HEK293 (cell line): ENCODE data around the gene NOLC1.

Experiments
- CTCF ChIA-PET: fragments of 350-600 bp; formaldehyde crosslinking; extraction: SDS; loops from one replicate; lab custom pipeline; 2021; ENCODE audit warnings: antibody characterized with exemption; lab: Yijun Ruan, JAX
- POLR2A ChIA-PET: fragments of 300-600 bp; formaldehyde crosslinking; extraction: SDS; loops from one replicate; lab custom pipeline; 2020; ENCODE audit warnings: antibody characterized with exemption, inconsistent platforms; lab: Yijun Ruan, JAX
- H3K27ac ChIP-seq: fragments of 200-500 bp; sonication (Bioruptor generic); 2 replicates; pipeline ENCODE4 v1.5.1; 2014; ENCODE audit warnings: low read depth, low read length, control low read depth, inconsistent platforms; ENCODE audit errors: extremely low read depth
- H3K36me3 ChIP-seq, 2 experiments: fragments of 200-500 bp in 1 of 2; sonication (Bioruptor generic) in 1 of 2; 1 replicate in 1 of 2; 2 replicates in 1 of 2; pipeline ENCODE4 v1.5.1; 2014 to 2017; ENCODE audit warnings: inconsistent platforms in 2 of 2, low read length in 2 of 2; ENCODE audit not compliant: control insufficient read depth in 2 of 2, insufficient read depth in 1 of 2
- H3K4me1 ChIP-seq: fragments of 200-500 bp; sonication (Bioruptor generic); 2 replicates; pipeline ENCODE4 v1.5.1; 2014; ENCODE audit warnings: mild to moderate bottlenecking, low read length, inconsistent platforms; ENCODE audit not compliant: control insufficient read depth, insufficient read depth
- H3K4me3 ChIP-seq: 2 replicates; pipeline ENCODE4 v1.5.1; 2011; ENCODE audit warnings: low read depth, mild to moderate bottlenecking, control low read depth, low read length, moderate library complexity
- H3K9me3 ChIP-seq: fragments of 200-500 bp; sonication (Bioruptor generic); 2 replicates; pipeline ENCODE4 v1.5.1; 2014; ENCODE audit warnings: low read depth, low read length, inconsistent platforms; ENCODE audit not compliant: control insufficient read depth, insufficient read depth
- BCL11A ChIP-seq: fragments of 450-650 bp; formaldehyde crosslinking; IDR thresholded peaks from 2 replicates; pipeline ENCODE4 v1.5.1; 2016; ENCODE audit warnings: low read depth, missing biosample characterization, missing genetic modification characterization
- CTCF ChIP-seq: fragments of 450-650 bp; formaldehyde crosslinking; IDR thresholded peaks from 2 replicates; pipeline ENCODE4 v1.5.1; 2016; ENCODE audit warnings: missing biosample characterization, missing genetic modification characterization
- EGR2 ChIP-seq: fragments of 450-650 bp; formaldehyde crosslinking; IDR thresholded peaks from 2 replicates; pipeline ENCODE4 v1.5.1; 2016; ENCODE audit warnings: low read depth, missing biosample characterization, missing genetic modification characterization
- ELK4 ChIP-seq: IDR thresholded peaks from 2 replicates; pipeline ENCODE4 v1.6.1; 2011; ENCODE audit warnings: mild to moderate bottlenecking, low read depth, low read length, borderline replicate concordance
- KLF9 ChIP-seq: fragments of 450-650 bp; formaldehyde crosslinking; IDR thresholded peaks from 2 replicates; pipeline ENCODE4 v1.5.1; 2016; ENCODE audit warnings: missing biosample characterization, missing genetic modification characterization, low read depth
- PRDM10 ChIP-seq: fragments of 450-650 bp; formaldehyde crosslinking; IDR thresholded peaks from 2 replicates; pipeline ENCODE4 v1.5.1; 2016; ENCODE audit warnings: missing biosample characterization, missing genetic modification characterization
- ZBTB10 ChIP-seq: fragments of 450-650 bp; formaldehyde crosslinking; IDR thresholded peaks from 2 replicates; pipeline ENCODE4 v1.5.1; 2016; ENCODE audit warnings: missing biosample characterization, missing genetic modification characterization
- ZBTB17 ChIP-seq: fragments of 450-650 bp; formaldehyde crosslinking; IDR thresholded peaks from 2 replicates; pipeline ENCODE4 v1.5.1; 2016; ENCODE audit warnings: missing biosample characterization, missing genetic modification characterization
- ZBTB48 ChIP-seq: fragments of 450-650 bp; formaldehyde crosslinking; IDR thresholded peaks from 2 replicates; pipeline ENCODE4 v1.5.1; 2016; ENCODE audit warnings: missing biosample characterization, missing genetic modification characterization
- ZNF169 ChIP-seq: fragments of 450-650 bp; formaldehyde crosslinking; IDR thresholded peaks from 2 replicates; pipeline ENCODE4 v1.5.1; 2016; ENCODE audit warnings: missing biosample characterization, missing genetic modification characterization
- ZNF174 ChIP-seq: fragments of 450-650 bp; formaldehyde crosslinking; IDR thresholded peaks from 2 replicates; pipeline ENCODE4 v1.5.0; 2017; ENCODE audit warnings: missing biosample characterization, mild to moderate bottlenecking, missing genetic modification characterization
- ZNF19 ChIP-seq: fragments of 450-650 bp; formaldehyde crosslinking; IDR thresholded peaks from 2 replicates; pipeline ENCODE4; 2016; ENCODE audit warnings: missing biosample characterization, missing genetic modification characterization, low read depth
- ZNF221 ChIP-seq: fragments of 450-650 bp; formaldehyde crosslinking; IDR thresholded peaks from 2 replicates; pipeline ENCODE4 v1.5.1; 2017; ENCODE audit warnings: missing biosample characterization, missing genetic modification characterization, borderline replicate concordance
- ZNF394 ChIP-seq: fragments of 450-650 bp; formaldehyde crosslinking; IDR thresholded peaks from 2 replicates; pipeline ENCODE4 v1.5.1; 2016; ENCODE audit warnings: missing biosample characterization, missing genetic modification characterization, mild to moderate bottlenecking, moderate library complexity, borderline replicate concordance
- ZNF404 ChIP-seq: fragments of 450-650 bp; formaldehyde crosslinking; IDR thresholded peaks from 2 replicates; pipeline ENCODE4 v1.5.1; 2017; ENCODE audit warnings: missing biosample characterization, missing genetic modification characterization
- ZNF488 ChIP-seq: fragments of 450-650 bp; formaldehyde crosslinking; IDR thresholded peaks from 2 replicates; pipeline ENCODE4 v1.5.1; 2016; ENCODE audit warnings: missing biosample characterization, missing genetic modification characterization
- ZNF514 ChIP-seq: fragments of 450-650 bp; formaldehyde crosslinking; IDR thresholded peaks from 2 replicates; pipeline ENCODE4 v1.5.1; 2016; ENCODE audit warnings: missing biosample characterization, missing genetic modification characterization
- ZNF548 ChIP-seq: fragments of 450-650 bp; formaldehyde crosslinking; IDR thresholded peaks from 2 replicates; pipeline ENCODE4 v1.5.1; 2016; ENCODE audit warnings: missing biosample characterization, missing genetic modification characterization
- ZNF580 ChIP-seq: fragments of 450-650 bp; formaldehyde crosslinking; IDR thresholded peaks from 2 replicates; pipeline ENCODE4 v1.5.1; 2016; ENCODE audit warnings: missing biosample characterization, missing genetic modification characterization
- ZNF596 ChIP-seq: fragments of 450-650 bp; IDR thresholded peaks from 2 replicates; pipeline ENCODE4 v1.5.0; 2018; ENCODE audit warnings: missing biosample characterization, mild to moderate bottlenecking, missing genetic modification characterization, moderate library complexity
- ZNF624 ChIP-seq: fragments of 450-650 bp; formaldehyde crosslinking; IDR thresholded peaks from 2 replicates; pipeline ENCODE4 v1.5.1; 2017; ENCODE audit warnings: missing biosample characterization, missing genetic modification characterization
- ZNF654 ChIP-seq: fragments of 450-650 bp; formaldehyde crosslinking; IDR thresholded peaks from 2 replicates; pipeline ENCODE4 v1.5.1; 2016; ENCODE audit warnings: low read depth, missing biosample characterization, missing genetic modification characterization
- ZNF660 ChIP-seq: fragments of 450-650 bp; IDR thresholded peaks from 2 replicates; pipeline ENCODE4 v1.5.1; 2018; ENCODE audit warnings: missing biosample characterization, mild to moderate bottlenecking, missing genetic modification characterization

NOLC1 gene

GRCh38 chr10:102120991-102121738 lies 31.0 kb upstream of the NOLC1 start (continued):
- TF ChIP-seq PRDM10 (tag by site-specific recombination): peak; percentile 17; the same call in 1 of the 2 replicates
- no peak for TF ChIP-seq ZNF169 (tag by site-specific recombination)
- no peak for TF ChIP-seq ZNF514 (tag by site-specific recombination)
- 0 out of 2 replicates have a peak, but pooled peaks have one; percentile 4 for TF ChIP-seq KLF9 (tag by site-specific recombination)
- no peak for TF ChIP-seq BCL11A (tag by site-specific recombination)

GRCh38 chr10:102121739-102122372 lies 30.3 kb upstream of the NOLC1 start:
- CTCF ChIA-PET: interaction anchor here (0.7 to 3.0 kb wide), 2 partner anchors 10 to 48 kb away, joined by 3 to 11 read pairs; no protein-coding TSS in a partner anchor
- no peak for TF ChIP-seq ZNF221 (tag by site-specific recombination)
- TF ChIP-seq ZNF404: no peak
- peak; percentile 49; the same call in 1 of the 2 replicates for TF ChIP-seq ZNF596 (tag by site-specific recombination)
- TF ChIP-seq ZNF394: no peak
- TF ChIP-seq CTCF (tag by site-specific recombination): 0 out of 2 replicates have a peak, but pooled peaks have one; percentile 28
- no peak for TF ChIP-seq ZNF580 (tag by site-specific recombination)
- no peak for TF ChIP-seq ZNF660 (tag by site-specific recombination)
- no peak for TF ChIP-seq ZNF624 (tag by site-specific recombination)
- TF ChIP-seq ZBTB17 (tag by site-specific recombination): no peak
- TF ChIP-seq ELK4: no peak
- TF ChIP-seq ZNF19: no peak
- TF ChIP-seq ZNF654: no peak
- no peak for TF ChIP-seq ZBTB48 (tag by site-specific recombination)
- TF ChIP-seq ZNF488 (tag by site-specific recombination): no peak
- no peak for TF ChIP-seq BCL11A (tag by site-specific recombination)
- TF ChIP-seq ZNF548 (tag by site-specific recombination): no peak
- TF ChIP-seq ZNF174 (tag by site-specific recombination): no peak
- TF ChIP-seq EGR2 (tag by site-specific recombination): no peak
- TF ChIP-seq ZBTB10 (tag by site-specific recombination): no peak

More at GRCh38 chr10:102121739-102122372, 30.3 kb upstream of the NOLC1 start:
- H3K9me3 ChIP-seq: no peaks in the 10 kb centered on the region
- H3K4me3 ChIP-seq: no peak overlapping the region
- POLR2A ChIA-PET: interaction anchor here (0.6 to 0.7 kb wide), 2 partner anchors 10 to 23 kb away, joined by 3 to 4 read pairs; no protein-coding TSS in a partner anchor
- peaks cover 28% of the 10 kb centered on the region for H3K4me1 ChIP-seq
- H3K36me3 ChIP-seq: no peaks in the 10 kb centered on the region
- no peak overlapping the region for H3K27ac ChIP-seq
